ENCODE results near the gene FCSK. TPM values are rescaled to one million over a fixed set of nuclear protein-coding genes. Genes with fewer than 3 reads are reported as not detected.

Gene FCSK
- total RNA-seq, 1 donor from 2014 or later, result 20.6 TPM

DNA sequence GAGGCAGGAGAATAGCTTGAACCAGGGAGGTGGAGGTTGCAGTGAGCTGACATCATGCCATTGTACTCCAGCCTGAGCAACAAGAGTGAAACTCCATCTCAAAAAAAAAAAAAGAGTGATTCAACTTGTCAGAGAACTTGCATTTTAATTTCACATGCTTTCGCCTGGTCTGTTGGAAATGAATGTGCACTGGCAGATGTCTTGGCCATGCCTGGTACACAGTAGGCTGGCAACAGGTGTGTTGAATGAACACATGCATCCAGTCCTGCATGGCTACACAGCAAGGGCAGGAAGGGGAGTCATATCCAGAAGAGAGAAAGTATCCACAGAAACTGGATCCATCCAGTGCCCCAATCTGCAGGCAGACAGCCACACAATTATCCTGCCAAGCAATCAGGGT is 57.4 kb downstream of the FCSK start:
- TF ChIP-seq POLR2A (IDR thresholded peaks at IDR 0.05) (no peak), POLR2AphosphoS5 (IDR thresholded peaks at IDR 0.05; ENCODE audit: insufficient read depth in 1 of 2, low read depth in 1 of 2) (no peak)
- TF ChIP-seq, protein P1, sequence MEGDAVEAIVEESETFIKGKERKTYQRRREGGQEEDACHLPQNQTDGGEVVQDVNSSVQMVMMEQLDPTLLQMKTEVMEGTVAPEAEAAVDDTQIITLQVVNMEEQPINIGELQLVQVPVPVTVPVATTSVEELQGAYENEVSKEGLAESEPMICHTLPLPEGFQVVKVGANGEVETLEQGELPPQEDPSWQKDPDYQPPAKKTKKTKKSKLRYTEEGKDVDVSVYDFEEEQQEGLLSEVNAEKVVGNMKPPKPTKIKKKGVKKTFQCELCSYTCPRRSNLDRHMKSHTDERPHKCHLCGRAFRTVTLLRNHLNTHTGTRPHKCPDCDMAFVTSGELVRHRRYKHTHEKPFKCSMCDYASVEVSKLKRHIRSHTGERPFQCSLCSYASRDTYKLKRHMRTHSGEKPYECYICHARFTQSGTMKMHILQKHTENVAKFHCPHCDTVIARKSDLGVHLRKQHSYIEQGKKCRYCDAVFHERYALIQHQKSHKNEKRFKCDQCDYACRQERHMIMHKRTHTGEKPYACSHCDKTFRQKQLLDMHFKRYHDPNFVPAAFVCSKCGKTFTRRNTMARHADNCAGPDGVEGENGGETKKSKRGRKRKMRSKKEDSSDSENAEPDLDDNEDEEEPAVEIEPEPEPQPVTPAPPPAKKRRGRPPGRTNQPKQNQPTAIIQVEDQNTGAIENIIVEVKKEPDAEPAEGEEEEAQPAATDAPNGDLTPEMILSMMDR (IDR thresholded peaks at IDR 0.05), result no peak
- no peaks in the 10 kb centered on the region for H3K9me3 ChIP-seq
- no peak overlapping the region for H3K27ac ChIP-seq
- H3K27me3 ChIP-seq, result no peaks in the 10 kb centered on the region
- peaks cover 0 to 99% of the 10 kb centered on the region in 2 donors for H3K36me3 ChIP-seq
- no peak for DNase-seq (ENCODE audit: extremely low spot score in 2 of 2)
- no peaks in the 10 kb centered on the region for H3K4me1 ChIP-seq
- H3K4me3 ChIP-seq, result no peak overlapping the region
- intact Hi-C loops (cut with DNase I), result no loop called here

DNA sequence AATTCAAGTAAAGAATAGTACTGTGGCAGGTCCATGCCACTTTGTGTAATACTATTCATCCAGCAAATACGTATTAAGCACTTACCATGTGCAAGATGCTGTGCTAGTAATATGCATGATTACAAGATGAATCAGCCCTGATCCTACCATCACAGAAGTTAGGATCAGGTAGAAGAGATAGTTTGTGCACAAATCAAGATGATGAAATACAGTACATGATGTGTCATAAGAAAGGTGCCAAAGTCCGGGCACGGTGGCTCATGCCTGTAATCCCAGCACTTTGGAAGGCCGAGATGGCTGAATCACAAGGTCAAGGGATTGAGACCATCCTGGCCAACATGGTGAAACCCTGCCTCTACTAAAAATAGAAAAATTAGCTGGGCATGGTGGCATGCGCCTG is 58.1 kb downstream of the FCSK start:
- intact Hi-C loops (cut with DNase I), result no loop called here

DNA sequence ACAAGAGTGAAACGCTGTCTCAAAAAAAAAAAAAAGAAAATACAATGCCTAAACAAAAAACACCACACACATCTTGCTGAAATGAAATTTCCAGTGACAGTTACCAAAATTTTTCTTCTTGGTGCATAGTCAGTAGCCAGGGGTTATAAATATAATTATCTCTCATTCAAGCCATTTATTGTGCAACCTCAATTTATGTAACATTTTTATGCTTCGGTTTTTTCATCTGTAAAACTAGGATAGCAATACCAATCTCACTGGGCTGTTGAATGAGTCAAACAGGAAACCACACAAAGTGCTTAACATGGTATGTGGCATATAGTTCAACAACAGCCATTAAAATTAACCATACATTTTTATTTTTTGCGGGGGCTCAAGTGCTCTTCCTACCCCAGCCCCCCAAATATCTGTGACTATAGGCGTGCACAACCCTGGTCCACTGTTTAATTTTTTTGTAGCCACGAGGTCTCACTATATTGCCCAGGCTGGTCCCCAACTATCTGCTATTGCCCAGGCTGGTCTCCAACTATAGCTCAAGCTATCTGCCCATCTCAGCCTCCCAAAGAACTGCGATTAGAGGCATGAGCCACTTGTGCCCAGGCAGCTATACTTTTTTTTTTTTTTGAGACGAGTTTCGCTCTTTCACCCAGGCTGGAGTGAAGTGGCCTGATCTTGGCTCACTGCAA is 66.4 kb downstream of the FCSK start:
- TF ChIP-seq, protein P1 (IDR thresholded peaks at IDR 0.05), result no peak
- TF ChIP-seq POLR2A (IDR thresholded peaks at IDR 0.05) (no peak), POLR2AphosphoS5 (IDR thresholded peaks at IDR 0.05; ENCODE audit: insufficient read depth in 1 of 2, low read depth in 1 of 2) (no peak)
- Histone ChIP-seq H3K4me1 (peaks cover 27% of the 10 kb centered on the region), H3K36me3 (peaks cover 0 to 24% of the 10 kb centered on the region in 2 donors), H3K27ac (no peak overlapping the region), H3K9me3 (no peaks in the 10 kb centered on the region), H3K27me3 (no peaks in the 10 kb centered on the region), H3K4me3 (no peak overlapping the region)
- DNase-seq (ENCODE audit: extremely low spot score in 2 of 2), result no peak
- intact Hi-C loops (cut with DNase I), result loop anchor here (10.0 kb wide), 2 partner anchors 134 to 234 kb away; no protein-coding TSS in a partner anchor

More for the DNA sequence above, 58.1 kb downstream of the FCSK start:
- Histone ChIP-seq H3K36me3 (peaks cover 0 to 99% of the 10 kb centered on the region in 2 donors), H3K4me3 (no peak overlapping the region), H3K27ac (no peak overlapping the region), H3K4me1 (no peaks in the 10 kb centered on the region), H3K27me3 (no peaks in the 10 kb centered on the region), H3K9me3 (no peaks in the 10 kb centered on the region)
- TF ChIP-seq POLR2A (IDR thresholded peaks at IDR 0.05) (no peak), POLR2AphosphoS5 (IDR thresholded peaks at IDR 0.05; ENCODE audit: insufficient read depth in 1 of 2, low read depth in 1 of 2) (no peak)
- TF ChIP-seq, protein P1 (IDR thresholded peaks at IDR 0.05), result no peak
- DNase-seq (ENCODE audit: extremely low spot score in 2 of 2), result no peak

DNA sequence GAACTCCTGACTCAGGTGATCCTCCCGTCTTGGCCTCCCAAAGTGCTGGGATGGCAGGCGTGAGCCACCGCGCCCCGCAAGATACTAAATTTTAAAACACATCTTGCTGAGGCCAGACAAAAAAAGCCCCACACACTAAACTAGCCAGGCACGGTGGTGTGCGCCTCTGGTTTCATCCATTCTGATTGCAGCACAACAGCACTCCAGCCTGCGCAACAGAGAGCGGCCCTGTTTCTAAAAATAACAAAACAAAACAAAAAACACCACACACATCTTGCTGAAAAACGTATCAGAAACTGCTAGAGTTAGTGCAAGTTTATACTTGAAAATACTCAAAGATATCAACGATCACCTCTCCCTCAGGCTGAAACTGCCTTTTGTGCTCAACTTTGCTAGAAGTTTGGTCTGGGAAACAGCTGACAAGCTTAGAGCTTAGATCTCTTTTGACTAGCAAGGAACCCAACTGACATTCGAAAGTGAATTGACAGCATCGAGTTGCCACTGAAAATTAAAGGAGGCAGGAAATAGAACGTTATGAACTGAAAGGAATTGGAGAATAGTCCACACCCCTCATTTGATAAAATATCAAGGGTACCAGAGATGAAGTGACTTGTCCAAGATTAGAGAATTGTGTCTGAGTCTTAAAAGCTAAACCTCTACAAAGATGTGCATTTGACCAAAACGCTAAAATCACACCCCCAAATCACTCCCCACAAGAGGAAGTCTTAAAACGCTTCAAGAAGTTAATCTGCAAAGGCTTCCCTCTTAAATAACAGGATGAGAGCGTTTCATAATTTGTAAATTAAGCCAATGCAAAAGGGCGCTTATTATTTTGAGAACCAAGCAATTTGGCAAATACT is 68.1 kb downstream of the FCSK start:
- no peaks in the 10 kb centered on the region for H3K9me3 ChIP-seq
- TF ChIP-seq, protein P1 (IDR thresholded peaks at IDR 0.05), result no peak
- TF ChIP-seq POLR2AphosphoS5 (IDR thresholded peaks at IDR 0.05; ENCODE audit: insufficient read depth in 1 of 2, low read depth in 1 of 2) (no peak), POLR2A (IDR thresholded peaks at IDR 0.05) (no peak)
- peaks cover 0 to 17% of the 10 kb centered on the region in 2 donors for H3K36me3 ChIP-seq
- peak overlapping the region; percentile 77 to 89 for H3K4me3 ChIP-seq
- no peaks in the 10 kb centered on the region for H3K27me3 ChIP-seq
- H3K27ac ChIP-seq, result peak overlapping the region; percentile 82
- peaks cover 44% of the 10 kb centered on the region for H3K4me1 ChIP-seq
- intact Hi-C loops (cut with DNase I), result loop anchor here (10.0 kb wide), 2 partner anchors 132 to 232 kb away; no protein-coding TSS in a partner anchor
- no peak for DNase-seq (ENCODE audit: extremely low spot score in 2 of 2)

Measured in vagina (tissue), 2 donors.